ENCODE data around the gene SLC6A8.

SLC6A8 gene

GRCh38 chrX:153657161-153657560 is 30.6 kb upstream of the SLC6A8 start:
- TF ChIP-seq GATA2 (IDR thresholded peaks at IDR 0.05; ENCODE audit: low read depth, low read length), result no peak
- no peak for TF ChIP-seq GATA3 (IDR thresholded peaks at IDR 0.05; ENCODE audit: low read depth, low read length)

DNA sequence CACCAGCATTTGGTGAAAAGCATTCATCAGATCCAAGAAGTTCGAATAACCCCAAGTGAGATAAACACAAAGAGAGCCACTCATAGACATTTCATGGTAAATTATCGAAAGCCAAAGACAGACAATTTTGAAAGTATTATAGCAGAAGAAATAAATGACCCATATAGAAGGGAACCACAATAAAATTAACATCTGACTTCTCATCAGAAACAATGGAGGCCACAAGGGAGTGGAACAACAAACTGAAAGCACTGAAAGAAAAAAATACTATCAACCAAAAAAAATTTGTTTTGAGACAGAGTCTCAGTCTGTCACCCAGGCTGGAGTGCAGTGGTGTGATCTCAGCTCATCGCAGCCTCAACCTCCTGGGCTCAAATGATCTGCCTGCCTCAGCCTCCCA is 28.5 kb upstream of the SLC6A8 start:
- no peak for TF ChIP-seq GATA3 (IDR thresholded peaks at IDR 0.05; ENCODE audit: low read depth, low read length)
- no peak for TF ChIP-seq GATA2 (IDR thresholded peaks at IDR 0.05; ENCODE audit: low read depth, low read length)

- TF ChIP-seq GATA2 (IDR thresholded peaks at IDR 0.05; ENCODE audit: low read depth, low read length) (no peak), GATA3 (IDR thresholded peaks at IDR 0.05; ENCODE audit: low read depth, low read length) (no peak)
Measured at GRCh38 chrX:153662266-153662665, 25.5 kb upstream of the SLC6A8 start.

GRCh38 chrX:153665726-153666306 is 21.9 kb upstream of the SLC6A8 start:
- TF ChIP-seq GATA2 (IDR thresholded peaks at IDR 0.05; ENCODE audit: low read depth, low read length), result no peak
- no peak for TF ChIP-seq GATA3 (IDR thresholded peaks at IDR 0.05; ENCODE audit: low read depth, low read length)

- no peak for TF ChIP-seq GATA2 (IDR thresholded peaks at IDR 0.05; ENCODE audit: low read depth, low read length)
Measured at GRCh38 chrX:153667281-153667955, 20.3 kb upstream of the SLC6A8 start.

DNA sequence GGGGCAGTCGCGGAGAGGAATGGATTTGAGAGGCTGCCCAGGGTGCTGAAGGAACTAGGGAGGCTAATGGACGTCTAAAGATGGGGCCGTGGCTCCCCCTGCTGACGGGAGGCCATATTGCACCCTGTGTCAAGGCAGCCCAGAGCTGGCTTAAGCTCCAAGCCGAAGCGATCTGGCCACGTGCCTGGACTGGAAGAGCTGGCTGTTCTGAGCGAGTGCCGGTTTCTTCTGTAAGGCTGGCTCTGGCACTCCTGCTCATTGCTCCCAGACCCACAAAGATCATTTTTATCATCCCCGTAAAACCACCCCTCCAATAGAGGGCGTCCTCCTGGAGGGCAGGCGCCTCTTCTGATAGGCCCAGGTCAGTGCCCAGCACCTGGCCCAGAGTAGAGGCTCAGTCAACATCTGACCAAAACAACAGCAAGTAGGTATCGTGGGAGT is 19.8 kb upstream of the SLC6A8 start:
- TF ChIP-seq GATA3 (IDR thresholded peaks at IDR 0.05; ENCODE audit: low read depth, low read length), result no peak
- no peak for TF ChIP-seq GATA2 (IDR thresholded peaks at IDR 0.05; ENCODE audit: low read depth, low read length)

DNA sequence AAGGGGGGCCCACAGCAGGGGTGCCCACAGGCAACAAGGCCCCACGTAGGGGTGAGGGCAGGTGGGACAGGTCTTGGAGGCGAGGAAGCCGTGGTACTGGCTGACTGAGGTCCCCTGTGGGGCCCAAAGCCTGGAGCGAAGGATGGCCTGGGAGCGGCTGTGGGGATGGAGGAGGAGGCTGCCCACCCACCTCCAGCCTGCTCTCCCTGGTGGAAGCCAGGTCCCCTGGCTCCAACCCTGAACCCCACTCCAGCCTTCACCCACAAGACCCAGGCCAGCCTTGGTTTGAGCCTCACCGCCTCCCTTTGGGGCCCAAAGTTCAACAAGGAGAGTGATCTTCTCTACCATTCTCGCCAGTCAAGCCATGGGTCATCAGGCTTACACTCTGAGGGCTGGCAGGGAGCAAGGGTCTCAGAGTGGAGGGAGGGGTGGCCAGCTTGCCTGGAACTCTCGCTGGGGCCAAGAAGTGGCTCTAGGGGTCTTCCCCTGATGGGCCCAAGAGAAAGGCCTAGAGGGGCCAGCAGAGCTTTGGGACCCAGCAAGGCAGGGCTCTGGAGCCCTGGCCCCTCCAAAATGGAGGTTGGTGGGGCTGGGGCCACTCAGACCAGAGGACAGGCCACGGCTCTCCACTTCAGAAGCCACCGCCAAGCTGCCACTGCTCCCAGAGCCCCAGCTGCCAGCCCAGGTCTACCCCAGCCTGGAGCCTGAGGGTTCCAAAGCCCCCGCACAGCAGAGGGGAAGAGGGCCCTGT is 19.1 kb upstream of the SLC6A8 start:
- TF ChIP-seq GATA2 (IDR thresholded peaks at IDR 0.05; ENCODE audit: low read depth, low read length) (no peak), GATA3 (IDR thresholded peaks at IDR 0.05; ENCODE audit: low read depth, low read length) (no peak)

DNA sequence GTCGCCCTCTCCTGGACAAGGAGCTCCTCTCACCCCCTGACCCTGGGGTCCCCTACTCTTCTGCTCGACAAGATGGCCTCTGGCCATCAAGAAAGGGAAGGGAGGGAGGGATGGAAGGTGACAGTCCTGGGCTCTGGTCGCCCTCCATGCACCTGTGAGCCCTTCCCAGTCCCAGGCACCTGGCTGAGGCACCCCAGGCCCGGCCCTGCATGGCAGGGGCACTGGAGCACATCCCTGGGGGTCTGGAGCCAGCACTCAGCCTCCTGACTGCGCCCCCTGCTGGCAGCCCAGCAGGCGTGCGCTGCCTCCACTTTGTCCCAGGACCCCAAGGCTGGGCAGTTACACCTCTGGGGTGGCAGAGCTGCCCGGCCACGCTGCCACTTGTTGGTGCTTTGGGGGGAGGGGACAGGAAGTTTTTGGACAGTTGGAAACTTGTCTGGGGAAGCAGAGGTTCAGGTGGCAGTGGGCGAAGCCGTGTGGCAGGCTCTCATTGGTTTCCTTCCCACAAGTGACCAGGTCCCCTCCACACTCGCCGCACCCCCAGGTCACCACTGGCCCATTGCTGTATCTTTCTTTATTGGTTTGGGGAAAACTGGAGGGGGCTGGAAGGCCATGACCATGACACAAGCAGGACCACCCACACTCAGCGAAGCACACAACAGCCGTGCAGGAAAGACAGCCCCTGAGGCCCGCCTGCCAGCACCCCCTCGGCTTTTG is 18.4 kb upstream of the SLC6A8 start:
- no peak for TF ChIP-seq GATA2 (IDR thresholded peaks at IDR 0.05; ENCODE audit: low read depth, low read length)
- no peak for TF ChIP-seq GATA3 (IDR thresholded peaks at IDR 0.05; ENCODE audit: low read depth, low read length)

GRCh38 chrX:153669901-153670731 is 17.6 kb upstream of the SLC6A8 start:
- TF ChIP-seq GATA3 (IDR thresholded peaks at IDR 0.05; ENCODE audit: low read depth, low read length) (no peak), GATA2 (IDR thresholded peaks at IDR 0.05; ENCODE audit: low read depth, low read length) (no peak)

DNA sequence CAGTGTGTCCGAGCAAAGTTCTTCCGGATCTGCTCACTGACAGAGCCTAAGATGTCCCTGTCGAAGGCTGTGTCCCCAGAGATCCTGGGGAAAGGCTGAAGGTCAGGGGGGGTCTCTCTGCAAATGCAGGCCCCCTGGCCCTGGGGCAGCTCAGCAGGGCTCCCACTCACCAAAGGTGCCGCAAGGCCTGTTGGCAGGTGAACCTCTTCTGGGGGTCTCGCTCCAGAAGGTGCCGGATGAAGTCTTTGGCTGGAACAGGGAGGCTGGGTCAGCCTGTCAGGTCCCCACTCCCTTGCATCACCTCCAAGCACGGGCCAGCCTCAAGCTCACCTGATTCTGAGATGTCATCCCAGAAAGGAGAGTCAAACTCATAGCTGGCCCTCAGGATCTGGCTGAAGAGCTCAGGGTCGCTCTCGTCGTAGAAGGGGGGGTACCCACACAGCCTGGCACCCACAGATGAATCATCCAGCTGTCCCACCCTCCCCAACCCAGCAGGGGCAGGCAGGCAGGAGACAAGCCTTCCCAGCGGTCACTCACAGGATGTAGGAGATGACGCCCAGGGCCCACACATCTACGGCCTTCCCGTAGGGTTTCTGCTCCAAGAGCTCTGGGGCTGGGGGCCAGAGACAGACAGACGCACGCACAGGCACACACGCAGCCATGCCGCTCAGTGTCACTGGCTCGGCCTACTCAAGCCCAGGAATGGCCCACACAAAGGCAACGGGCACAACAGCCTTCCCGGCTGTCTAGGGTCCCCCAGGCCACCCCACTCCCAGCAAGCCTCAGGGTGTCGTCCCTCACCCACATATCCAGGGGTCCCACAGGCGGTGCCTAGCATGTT is 16.8 kb upstream of the SLC6A8 start:
- TF ChIP-seq GATA2 (IDR thresholded peaks at IDR 0.05; ENCODE audit: low read depth, low read length) (no peak), GATA3 (IDR thresholded peaks at IDR 0.05; ENCODE audit: low read depth, low read length) (no peak)

GRCh38 chrX:153671589-153672530 is 15.9 kb upstream of the SLC6A8 start:
- TF ChIP-seq GATA2 (IDR thresholded peaks at IDR 0.05; ENCODE audit: low read depth, low read length), result no peak
- no peak for TF ChIP-seq GATA3 (IDR thresholded peaks at IDR 0.05; ENCODE audit: low read depth, low read length)

All from SH-SY5Y (cell line).